Transverse colon (tissue), 4 donors: ENCODE results near the gene JCAD.
A peak's percentile ranks its signal among the peaks of the same experiment; 100 is the strongest.

Experiments
- EP300 ChIP-seq: sonication (generic); formaldehyde crosslinking; IDR thresholded peaks from one replicate; pipeline ENCODE4 v1.6.1; 2017; ENCODE audit warnings: antibody characterized with exemption, low read depth
- POLR2A ChIP-seq: fragments of 450-650 bp; IDR thresholded peaks from one replicate; pipeline ENCODE4 v1.6.1; 2016; ENCODE audit warnings: antibody characterized with exemption, mild to moderate bottlenecking, moderate library complexity
- POLR2AphosphoS5 ChIP-seq, 3 donors: sonication (generic); formaldehyde crosslinking; IDR thresholded peaks; one replicate each; pipeline ENCODE4 v1.6.1; 2016; ENCODE audit warnings: antibody characterized with exemption in 3 of 3
- TF ChIP-seq, protein P1 (sequence below), 5 experiments: fragments of 200-600 bp in 3 of 5; fragments of 450-650 bp in 2 of 5; sonication (generic) in 3 of 5; IDR thresholded peaks; 1 replicate in 2 of 5; 2 replicates in 3 of 5; pipeline ENCODE4 v1.5.1; 2016 to 2017; ENCODE audit warnings: antibody characterized with exemption in 5 of 5, inconsistent platforms in 3 of 5, mild to moderate bottlenecking in 2 of 5, moderate library complexity in 1 of 5

GRCh38 chr10:30055226-30055662 lies 4.1 kb downstream of the JCAD start:
- TF ChIP-seq POLR2A (no peak), EP300 (peak; percentile 78), POLR2AphosphoS5 (IDR thresholded peaks at IDR 0.05) (peak; percentile 33 to 61 (median 56))
- TF ChIP-seq, protein P1, sequence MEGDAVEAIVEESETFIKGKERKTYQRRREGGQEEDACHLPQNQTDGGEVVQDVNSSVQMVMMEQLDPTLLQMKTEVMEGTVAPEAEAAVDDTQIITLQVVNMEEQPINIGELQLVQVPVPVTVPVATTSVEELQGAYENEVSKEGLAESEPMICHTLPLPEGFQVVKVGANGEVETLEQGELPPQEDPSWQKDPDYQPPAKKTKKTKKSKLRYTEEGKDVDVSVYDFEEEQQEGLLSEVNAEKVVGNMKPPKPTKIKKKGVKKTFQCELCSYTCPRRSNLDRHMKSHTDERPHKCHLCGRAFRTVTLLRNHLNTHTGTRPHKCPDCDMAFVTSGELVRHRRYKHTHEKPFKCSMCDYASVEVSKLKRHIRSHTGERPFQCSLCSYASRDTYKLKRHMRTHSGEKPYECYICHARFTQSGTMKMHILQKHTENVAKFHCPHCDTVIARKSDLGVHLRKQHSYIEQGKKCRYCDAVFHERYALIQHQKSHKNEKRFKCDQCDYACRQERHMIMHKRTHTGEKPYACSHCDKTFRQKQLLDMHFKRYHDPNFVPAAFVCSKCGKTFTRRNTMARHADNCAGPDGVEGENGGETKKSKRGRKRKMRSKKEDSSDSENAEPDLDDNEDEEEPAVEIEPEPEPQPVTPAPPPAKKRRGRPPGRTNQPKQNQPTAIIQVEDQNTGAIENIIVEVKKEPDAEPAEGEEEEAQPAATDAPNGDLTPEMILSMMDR (IDR thresholded peaks at IDR 0.05), result no peak
